MG63 (cell line): ENCODE measurements around the gene MYL3. TPM values are rescaled to one million over a fixed set of nuclear protein-coding genes. Genes with fewer than 3 reads are reported as not detected.

Experiments
- DNase-seq: peaks from one replicate; pipeline ENCODE4 v3.0.0-alpha.2; 2020
- H3K27me3 ChIP-seq: fragments of 250-450 bp; sonication (Bioruptor Pico); 2 replicates; pipeline ENCODE4 v1.5.1; 2020; ENCODE audit warnings: mild to moderate bottlenecking, moderate library complexity
- H3K36me3 ChIP-seq: fragments of 250-450 bp; sonication (Bioruptor Pico); 2 replicates; pipeline ENCODE4 v1.5.1; 2020; ENCODE audit warnings: mild to moderate bottlenecking, moderate library complexity
- H3K4me3 ChIP-seq: fragments of 250-450 bp; sonication (Bioruptor Pico); 2 replicates; pipeline ENCODE4 v1.5.1; 2020; ENCODE audit warnings: mild to moderate bottlenecking, moderate library complexity
- H3K9me3 ChIP-seq: fragments of 250-450 bp; sonication (Bioruptor Pico); 2 replicates; pipeline ENCODE4 v1.5.1; 2020; ENCODE audit warnings: mild to moderate bottlenecking, moderate library complexity
- total RNA-seq: library from RNA; depleted of rRNA; stranded (reverse); fragments of >200 nt; shearing (Covaris generic); gene quantifications from 2 replicates; pipeline ENCODE4 v1.2.3, GENCODE V29; 2014; ENCODE audit warnings: low replicate concordance

The MYL3 gene
- total RNA-seq, 1 experiment from 2014 or later = not detected

GRCh38 chr3:46902188-46902631, 39.0 kb upstream of the MYL3 start:
- no peak for DNase-seq
- Histone ChIP-seq H3K4me3 (no peak overlapping the region), H3K9me3 (no peaks in the 10 kb centered on the region), H3K27me3 (no peaks in the 10 kb centered on the region), H3K36me3 (no peaks in the 10 kb centered on the region)

- no peaks in the 10 kb centered on the region for H3K36me3 ChIP-seq
- H3K4me3 ChIP-seq = no peak overlapping the region
- no peak for DNase-seq
- no peaks in the 10 kb centered on the region for H3K9me3 ChIP-seq
- no peaks in the 10 kb centered on the region for H3K27me3 ChIP-seq
These were observed 38.4 kb upstream of the MYL3 start for GRCh38 chr3:46901591-46902187.

GRCh38 chr3:46901061-46901460, 37.8 kb upstream of the MYL3 start:
- no peak overlapping the region for H3K4me3 ChIP-seq
- H3K27me3 ChIP-seq = no peaks in the 10 kb centered on the region
- no peaks in the 10 kb centered on the region for H3K36me3 ChIP-seq
- no peak for DNase-seq
- no peaks in the 10 kb centered on the region for H3K9me3 ChIP-seq

- Histone ChIP-seq H3K27me3 (no peaks in the 10 kb centered on the region), H3K36me3 (no peaks in the 10 kb centered on the region), H3K9me3 (no peaks in the 10 kb centered on the region), H3K4me3 (no peak overlapping the region)
- no peak for DNase-seq
These were observed 37.1 kb upstream of the MYL3 start for GRCh38 chr3:46900356-46900755.

GRCh38 chr3:46900007-46900292, 36.7 kb upstream of the MYL3 start:
- Histone ChIP-seq H3K4me3 (no peak overlapping the region), H3K27me3 (no peaks in the 10 kb centered on the region), H3K9me3 (no peaks in the 10 kb centered on the region), H3K36me3 (no peaks in the 10 kb centered on the region)
- no peak for DNase-seq

GRCh38 chr3:46899151-46900006, 36.1 kb upstream of the MYL3 start:
- H3K36me3 ChIP-seq = no peaks in the 10 kb centered on the region
- DNase-seq = no peak
- H3K4me3 ChIP-seq = no peak overlapping the region
- H3K9me3 ChIP-seq = no peaks in the 10 kb centered on the region
- H3K27me3 ChIP-seq = no peaks in the 10 kb centered on the region

- Histone ChIP-seq H3K9me3 (no peaks in the 10 kb centered on the region), H3K36me3 (no peaks in the 10 kb centered on the region), H3K27me3 (no peaks in the 10 kb centered on the region), H3K4me3 (no peak overlapping the region)
- no peak for DNase-seq
These were observed 35.3 kb upstream of the MYL3 start for GRCh38 chr3:46898321-46899150.

- H3K27me3 ChIP-seq = no peaks in the 10 kb centered on the region
- no peaks in the 10 kb centered on the region for H3K36me3 ChIP-seq
- H3K4me3 ChIP-seq = no peak overlapping the region
- no peak for DNase-seq
- no peaks in the 10 kb centered on the region for H3K9me3 ChIP-seq
These were observed 34.6 kb upstream of the MYL3 start for GRCh38 chr3:46897829-46898320.

- Histone ChIP-seq H3K36me3 (no peaks in the 10 kb centered on the region), H3K4me3 (no peak overlapping the region), H3K27me3 (no peaks in the 10 kb centered on the region), H3K9me3 (no peaks in the 10 kb centered on the region)
- DNase-seq = no peak
These were observed 33.8 kb upstream of the MYL3 start for GRCh38 chr3:46897031-46897430.

GRCh38 chr3:46896386-46896785, 33.1 kb upstream of the MYL3 start:
- no peaks in the 10 kb centered on the region for H3K9me3 ChIP-seq
- H3K27me3 ChIP-seq = no peaks in the 10 kb centered on the region
- H3K4me3 ChIP-seq = no peak overlapping the region
- no peak for DNase-seq
- no peaks in the 10 kb centered on the region for H3K36me3 ChIP-seq

GRCh38 chr3:46895761-46896160, 32.5 kb upstream of the MYL3 start:
- Histone ChIP-seq H3K27me3 (no peaks in the 10 kb centered on the region), H3K9me3 (no peaks in the 10 kb centered on the region), H3K4me3 (no peak overlapping the region), H3K36me3 (no peaks in the 10 kb centered on the region)
- no peak for DNase-seq

GRCh38 chr3:46895204-46895660, 32.0 kb upstream of the MYL3 start:
- no peaks in the 10 kb centered on the region for H3K27me3 ChIP-seq

GRCh38 chr3:46894256-46894655, 31.0 kb upstream of the MYL3 start:
- H3K4me3 ChIP-seq = no peak overlapping the region
- H3K36me3 ChIP-seq = no peaks in the 10 kb centered on the region
- no peaks in the 10 kb centered on the region for H3K9me3 ChIP-seq
- H3K27me3 ChIP-seq = no peaks in the 10 kb centered on the region
- DNase-seq = no peak

More at GRCh38 chr3:46895204-46895660, 32.0 kb upstream of the MYL3 start:
- Histone ChIP-seq H3K4me3 (no peak overlapping the region), H3K9me3 (no peaks in the 10 kb centered on the region), H3K36me3 (no peaks in the 10 kb centered on the region)
- DNase-seq = peak; percentile 29

GRCh38 chr3:46893763-46894162, 30.5 kb upstream of the MYL3 start:
- Histone ChIP-seq H3K27me3 (no peaks in the 10 kb centered on the region), H3K9me3 (no peaks in the 10 kb centered on the region), H3K4me3 (no peak overlapping the region), H3K36me3 (no peaks in the 10 kb centered on the region)
- DNase-seq = no peak

GRCh38 chr3:46893146-46893748, 30.0 kb upstream of the MYL3 start:
- no peak for DNase-seq
- Histone ChIP-seq H3K9me3 (no peaks in the 10 kb centered on the region), H3K36me3 (no peaks in the 10 kb centered on the region), H3K27me3 (no peaks in the 10 kb centered on the region), H3K4me3 (no peak overlapping the region; the same call in 1 of the 2 replicates)

GRCh38 chr3:46892285-46893145, 29.3 kb upstream of the MYL3 start:
- DNase-seq = peak; percentile 86
- Histone ChIP-seq H3K9me3 (no peaks in the 10 kb centered on the region), H3K36me3 (no peaks in the 10 kb centered on the region), H3K4me3 (peak overlapping the region; percentile 41), H3K27me3 (no peaks in the 10 kb centered on the region)
